Measurements from ENCODE around the gene SH2D3A.
A peak's percentile ranks its signal among the peaks of the same experiment; 100 is the strongest.
"Not testable (repeated sequence)": the region's sequence is repeated elsewhere in the genome, so short reads cannot be mapped to it uniquely, and the experiment has no call there.

The SH2D3A gene

GRCh38 chr19:6774821-6775707 is 7.8 kb upstream of the SH2D3A start:
- TF ChIP-seq, protein P1, sequence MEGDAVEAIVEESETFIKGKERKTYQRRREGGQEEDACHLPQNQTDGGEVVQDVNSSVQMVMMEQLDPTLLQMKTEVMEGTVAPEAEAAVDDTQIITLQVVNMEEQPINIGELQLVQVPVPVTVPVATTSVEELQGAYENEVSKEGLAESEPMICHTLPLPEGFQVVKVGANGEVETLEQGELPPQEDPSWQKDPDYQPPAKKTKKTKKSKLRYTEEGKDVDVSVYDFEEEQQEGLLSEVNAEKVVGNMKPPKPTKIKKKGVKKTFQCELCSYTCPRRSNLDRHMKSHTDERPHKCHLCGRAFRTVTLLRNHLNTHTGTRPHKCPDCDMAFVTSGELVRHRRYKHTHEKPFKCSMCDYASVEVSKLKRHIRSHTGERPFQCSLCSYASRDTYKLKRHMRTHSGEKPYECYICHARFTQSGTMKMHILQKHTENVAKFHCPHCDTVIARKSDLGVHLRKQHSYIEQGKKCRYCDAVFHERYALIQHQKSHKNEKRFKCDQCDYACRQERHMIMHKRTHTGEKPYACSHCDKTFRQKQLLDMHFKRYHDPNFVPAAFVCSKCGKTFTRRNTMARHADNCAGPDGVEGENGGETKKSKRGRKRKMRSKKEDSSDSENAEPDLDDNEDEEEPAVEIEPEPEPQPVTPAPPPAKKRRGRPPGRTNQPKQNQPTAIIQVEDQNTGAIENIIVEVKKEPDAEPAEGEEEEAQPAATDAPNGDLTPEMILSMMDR (conservative IDR thresholded peaks at IDR 0.05; ENCODE audit: low read depth, low read length): no peak
- H3K4me3 ChIP-seq (ENCODE audit: low read depth, low read length): no peak overlapping the region
- DNase-seq (ENCODE audit: low read depth): peak; percentile 28

DNA sequence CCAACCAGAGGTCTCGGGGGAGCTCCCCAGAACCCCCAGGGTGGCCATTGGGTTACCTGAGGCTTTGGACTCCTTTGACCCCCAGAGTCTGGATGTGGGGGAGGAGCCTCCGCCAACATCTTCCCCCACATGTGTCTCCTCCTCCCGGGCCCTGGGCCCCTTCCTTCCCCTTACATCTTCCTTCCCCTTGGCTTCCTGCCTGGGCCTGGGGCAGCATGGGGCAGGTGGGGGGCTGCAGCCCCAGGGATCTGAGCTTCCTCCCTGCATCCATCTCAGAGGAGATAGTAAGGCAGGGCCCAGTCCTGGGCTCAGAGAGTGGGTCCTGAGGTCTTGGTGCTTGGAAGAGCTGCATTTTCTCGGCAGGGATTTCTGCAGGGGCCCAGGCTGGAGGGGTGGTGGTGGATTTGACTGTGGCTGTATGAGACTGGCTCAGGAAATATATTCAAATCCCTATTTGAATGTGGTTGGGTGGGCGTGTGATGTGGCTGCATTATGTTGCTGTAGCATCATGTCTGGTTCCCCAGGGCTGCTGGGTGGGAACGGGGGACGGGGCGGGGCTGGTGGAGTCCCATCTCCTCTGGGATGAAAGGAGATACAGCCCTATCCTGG is 6.2 kb upstream of the SH2D3A start:
- TF ChIP-seq, protein P1 (conservative IDR thresholded peaks at IDR 0.05; ENCODE audit: low read depth, low read length): no peak

DNA sequence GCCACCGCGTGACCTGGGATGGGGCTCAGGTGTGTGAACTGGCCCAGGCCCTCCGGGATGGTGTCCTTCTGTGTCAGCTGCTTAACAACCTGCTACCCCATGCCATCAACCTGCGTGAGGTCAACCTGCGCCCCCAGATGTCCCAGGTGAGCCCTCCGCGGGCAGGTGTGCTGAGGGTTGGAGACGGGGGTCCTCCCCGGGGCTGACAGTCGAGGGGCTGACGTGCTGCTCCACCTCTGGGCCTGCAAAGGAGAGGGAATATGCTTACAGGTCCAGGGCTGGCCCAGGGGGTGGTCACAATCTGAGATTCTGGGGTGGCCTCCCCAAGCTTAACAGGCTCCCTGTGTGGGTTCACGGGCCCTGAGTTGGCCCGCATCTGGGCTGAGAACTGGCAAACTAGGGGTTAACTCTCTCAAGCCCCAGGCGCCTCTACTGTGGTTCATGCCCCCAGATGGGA is 5.7 kb upstream of the SH2D3A start:
- no peak overlapping the region for H3K4me3 ChIP-seq (ENCODE audit: low read depth, low read length)
- DNase-seq (ENCODE audit: low read depth): no peak
- TF ChIP-seq, protein P1 (conservative IDR thresholded peaks at IDR 0.05; ENCODE audit: low read depth, low read length): no peak

More for the DNA sequence above, 6.2 kb upstream of the SH2D3A start:
- no peak for DNase-seq (ENCODE audit: low read depth)
- H3K4me3 ChIP-seq (ENCODE audit: low read depth, low read length): no peak overlapping the region

DNA sequence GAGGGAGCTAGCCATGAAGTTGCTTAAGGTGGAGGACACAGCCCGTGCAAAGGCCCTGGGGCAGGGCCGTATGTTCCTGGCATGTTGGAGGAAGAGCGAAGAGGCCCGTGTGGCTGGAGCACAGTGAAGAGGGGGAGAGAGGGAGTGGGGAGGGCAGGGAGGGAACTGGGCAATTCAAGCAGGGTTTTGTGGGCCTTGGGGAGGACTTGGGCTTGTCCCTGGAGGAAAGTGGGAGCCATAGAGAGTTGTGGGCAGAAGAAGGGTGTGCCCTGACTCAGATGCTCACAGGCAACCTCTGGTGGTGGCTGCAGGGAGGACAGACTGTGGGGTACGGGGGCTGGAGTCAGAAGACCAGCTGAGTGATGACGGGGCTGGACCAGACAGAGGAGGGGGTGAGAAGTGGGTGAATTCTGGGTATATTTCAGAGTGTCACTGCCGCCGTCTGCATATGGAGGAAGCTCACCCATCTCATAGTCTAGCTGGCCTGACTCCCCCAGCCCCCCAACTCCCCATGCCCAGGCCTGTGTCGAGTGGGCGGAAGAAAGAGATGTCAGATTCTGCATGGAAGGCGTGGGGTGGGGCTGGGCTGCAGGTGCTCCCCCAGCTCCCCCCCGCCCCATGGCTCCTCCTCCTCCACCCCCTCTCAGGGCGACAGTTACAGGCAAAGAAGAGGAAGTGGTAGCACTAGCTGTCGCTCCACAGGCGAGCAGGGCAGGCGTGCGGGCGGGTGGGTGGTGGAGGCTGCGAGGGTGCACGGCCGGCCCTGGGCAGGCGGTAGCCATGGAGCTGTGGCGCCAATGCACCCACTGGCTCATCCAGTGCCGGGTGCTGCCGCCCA is 5.0 kb upstream of the SH2D3A start, which contains the start of gene VAV1:
Gene VAV1, plus strand, starts transcription at position 681 of the 838 bp plus-strand sequence. Its CDS starts 100 bp downstream, at position 781.
- no peak for DNase-seq (ENCODE audit: low read depth)
- TF ChIP-seq, protein P1 (conservative IDR thresholded peaks at IDR 0.05; ENCODE audit: low read depth, low read length): peak; percentile 21
- no peak within 1 kb of the TSS for H3K4me3 ChIP-seq (ENCODE audit: low read depth, low read length)

- DNase-seq (ENCODE audit: low read depth); H3K4me3 ChIP-seq (ENCODE audit: low read depth, low read length): not testable (repeated sequence)
Observed at GRCh38 chr19:6771648-6772027, 4.4 kb upstream of the SH2D3A start.

- TF ChIP-seq, protein P1 (conservative IDR thresholded peaks at IDR 0.05; ENCODE audit: low read depth, low read length): peak; percentile 56
- no peak overlapping the region for H3K4me3 ChIP-seq (ENCODE audit: low read depth, low read length)
- peak; percentile 56 for DNase-seq (ENCODE audit: low read depth)
Observed at GRCh38 chr19:6769006-6769619, 1.9 kb upstream of the SH2D3A start.
